SU-DHL-6 (cell line): ENCODE measurements around the gene CDC25A.

Experiments used
- CTCF ChIP-seq: fragments of 200-600 bp; sonication (generic); IDR thresholded peaks from one replicate; pipeline ENCODE4 v1.5.1; 2017; ENCODE audit warnings: antibody characterized with exemption, mild to moderate bottlenecking, low read length, moderate library complexity; ENCODE audit not compliant: insufficient read depth, poor library complexity, severe bottlenecking
- EZH2phosphoT487 ChIP-seq: fragments of 200-600 bp; sonication (generic), shearing (Covaris generic); conservative IDR thresholded peaks from 2 replicates; pipeline ENCODE4 v1.6.1; 2018; ENCODE audit warnings: mild to moderate bottlenecking, antibody characterized with exemption, low read length, moderate library complexity, mixed read lengths

GRCh38 chr3:48188266-48189201 lies at the start of gene CDC25A:
- TF ChIP-seq CTCF (no peak), EZH2phosphoT487 (no peak)
